DOHH2 (cell line): Measurements from ENCODE around the gene RIMBP2.

Experiments used
- H3F3A ChIP-seq: fragments of 200-600 bp; sonication (generic), shearing (Covaris generic); 2 replicates; pipeline ENCODE4 v1.6.0; 2016; ENCODE audit warnings: antibody characterized with exemption, mild to moderate bottlenecking; ENCODE audit not compliant: control insufficient read depth, insufficient read depth
- H3K27ac ChIP-seq: fragments of 200-600 bp; sonication (generic); 2 replicates; pipeline ENCODE4 v1.5.1; 2014; ENCODE audit warnings: low read depth, mild to moderate bottlenecking, low read length, moderate library complexity
- H3K27me3 ChIP-seq: fragments of 200-600 bp; sonication (generic); 2 replicates; pipeline ENCODE4 v1.6.1; 2014; ENCODE audit warnings: mild to moderate bottlenecking, low read length, mixed read lengths; ENCODE audit not compliant: control insufficient read depth
- H3K36me3 ChIP-seq: fragments of 200-600 bp; sonication (generic); 2 replicates; pipeline ENCODE4 v1.6.1; 2014; ENCODE audit warnings: mild to moderate bottlenecking, low read length, moderate library complexity, mixed read lengths; ENCODE audit not compliant: control insufficient read depth
- H3K4me1 ChIP-seq: fragments of 200-600 bp; sonication (generic); 2 replicates; pipeline ENCODE4 v1.6.1; 2014; ENCODE audit warnings: mild to moderate bottlenecking, low read length, mixed read lengths; ENCODE audit not compliant: control insufficient read depth
- H3K4me2 ChIP-seq: fragments of 200-600 bp; sonication (generic); 2 replicates; pipeline ENCODE4 v1.6.0; 2014; ENCODE audit warnings: mild to moderate bottlenecking, low read length, moderate library complexity
- H3K4me3 ChIP-seq: fragments of 200-600 bp; sonication (generic); 2 replicates; pipeline ENCODE4 v1.5.1; 2014; ENCODE audit warnings: mild to moderate bottlenecking, low read length, mixed read lengths
- H3K79me2 ChIP-seq: fragments of 200-600 bp; sonication (generic); 2 replicates; pipeline ENCODE4 v1.6.1; 2014; ENCODE audit warnings: mild to moderate bottlenecking, low read length, mixed read lengths; ENCODE audit not compliant: control insufficient read depth
- H3K9me2 ChIP-seq: fragments of 200-600 bp; sonication (generic); replicated peaks from 2 replicates; pipeline ENCODE4 v1.6.1; 2014; ENCODE audit warnings: mild to moderate bottlenecking, low read length, mixed read lengths; ENCODE audit not compliant: control insufficient read depth
- H3K9me3 ChIP-seq: fragments of 200-600 bp; sonication (generic); 2 replicates; pipeline ENCODE4 v1.6.1; 2014; ENCODE audit warnings: antibody characterized with exemption, low read length, mixed read lengths; ENCODE audit not compliant: control insufficient read depth, insufficient read depth
- H4K20me1 ChIP-seq: fragments of 200-600 bp; sonication (generic); 2 replicates; pipeline ENCODE4 v1.6.0; 2014; ENCODE audit warnings: low read depth, mild to moderate bottlenecking, antibody characterized with exemption, low read length, moderate library complexity; ENCODE audit not compliant: control insufficient read depth, insufficient read depth
- CTCF ChIP-seq: fragments of 200-600 bp; sonication (generic); IDR thresholded peaks from one replicate; pipeline ENCODE4 v1.5.1; 2014; ENCODE audit warnings: antibody characterized with exemption, mild to moderate bottlenecking, low read depth, low read length; ENCODE audit not compliant: poor library complexity, severe bottlenecking
- EZH2phosphoT487 ChIP-seq: fragments of 200-600 bp; sonication (generic); IDR thresholded peaks from 2 replicates; pipeline ENCODE4 v1.6.1; 2017; ENCODE audit warnings: borderline replicate concordance, mild to moderate bottlenecking, antibody characterized with exemption, low read length, moderate library complexity, mixed read lengths

RIMBP2 gene

GRCh38 chr12:130508847-130509246, 207.3 kb downstream of the RIMBP2 start:
- Histone ChIP-seq H3K4me1 (no peaks in the 10 kb centered on the region), H3K27me3 (no peaks in the 10 kb centered on the region), H3K9me3 (0 out of 2 replicates have a peak, but pooled peaks cover 5% of the 10 kb centered on the region), H4K20me1 (no peaks in the 10 kb centered on the region), H3K36me3 (no peaks in the 10 kb centered on the region), H3K4me2 (no peak overlapping the region), H3K27ac (no peak overlapping the region), H3K4me3 (no peak overlapping the region), H3F3A (no peaks in the 10 kb centered on the region), H3K9me2 (no peaks in the 10 kb centered on the region), H3K79me2 (no peaks in the 10 kb centered on the region)
- TF ChIP-seq CTCF (no peak), EZH2phosphoT487 (no peak)

- Histone ChIP-seq H3F3A (no peaks in the 10 kb centered on the region), H3K4me2 (no peak overlapping the region), H3K36me3 (no peaks in the 10 kb centered on the region), H3K27me3 (no peaks in the 10 kb centered on the region), H3K9me3 (0 out of 2 replicates have a peak, but pooled peaks cover 5% of the 10 kb centered on the region), H3K4me3 (no peak overlapping the region), H3K9me2 (no peaks in the 10 kb centered on the region), H3K4me1 (no peaks in the 10 kb centered on the region), H3K27ac (no peak overlapping the region), H4K20me1 (no peaks in the 10 kb centered on the region), H3K79me2 (no peaks in the 10 kb centered on the region)
- no peak for TF ChIP-seq CTCF
- no peak for TF ChIP-seq EZH2phosphoT487
Observed at GRCh38 chr12:130508318-130508717, 207.8 kb downstream of the RIMBP2 start.

GRCh38 chr12:130506844-130507243, 209.3 kb downstream of the RIMBP2 start:
- Histone ChIP-seq H3K9me2 (no peaks in the 10 kb centered on the region), H3K4me2 (no peak overlapping the region), H4K20me1 (no peaks in the 10 kb centered on the region), H3K4me3 (no peak overlapping the region), H3K27me3 (no peaks in the 10 kb centered on the region), H3F3A (no peaks in the 10 kb centered on the region), H3K79me2 (no peaks in the 10 kb centered on the region), H3K9me3 (0 out of 2 replicates have a peak, but pooled peaks cover 5% of the 10 kb centered on the region), H3K36me3 (no peaks in the 10 kb centered on the region), H3K27ac (no peak overlapping the region), H3K4me1 (no peaks in the 10 kb centered on the region)
- TF ChIP-seq CTCF: no peak

GRCh38 chr12:130504840-130505175, 211.3 kb downstream of the RIMBP2 start:
- Histone ChIP-seq H3K27ac (no peak overlapping the region), H3K27me3 (no peaks in the 10 kb centered on the region)
- TF ChIP-seq EZH2phosphoT487: no peak
- no peak for TF ChIP-seq CTCF

More at GRCh38 chr12:130504840-130505175, 211.3 kb downstream of the RIMBP2 start:
- no peaks in the 10 kb centered on the region for H4K20me1 ChIP-seq
- 0 out of 2 replicates have a peak, but pooled peaks cover 5% of the 10 kb centered on the region for H3K9me3 ChIP-seq
- no peaks in the 10 kb centered on the region for H3K4me1 ChIP-seq
- no peaks in the 10 kb centered on the region for H3K79me2 ChIP-seq
- no peak overlapping the region for H3K4me3 ChIP-seq
- no peak overlapping the region for H3K4me2 ChIP-seq
- no peaks in the 10 kb centered on the region for H3K9me2 ChIP-seq
- H3F3A ChIP-seq: no peaks in the 10 kb centered on the region
- H3K36me3 ChIP-seq: no peaks in the 10 kb centered on the region
